Occipital lobe (tissue), 1 donor: ENCODE data around the gene RBSN. TPM values are rescaled to one million over a fixed set of nuclear protein-coding genes. Genes with fewer than 3 reads are reported as not detected.

ENCODE experiments used
- total RNA-seq: library from RNA; depleted of rRNA; stranded (reverse); fragments of >200 nt; gene quantifications from one replicate; pipeline ENCODE4 v1.2.3, GENCODE V29; 2014

Gene RBSN
- total RNA-seq, 1 donor from 2014 or later = 70.8 TPM

Other genes with a start within 250 kb of the RBSN start
- 92.6 TPM for gene NR2C2, start 151.6 kb downstream of the RBSN start, total RNA-seq
- gene MRPS25, start 33.8 kb downstream of the RBSN start, total RNA-seq = 17.8 TPM
- 49.0 TPM for gene CAPN7, start 107.1 kb upstream of the RBSN start, total RNA-seq
- 61.6 TPM for gene SH3BP5, start 233.4 kb upstream of the RBSN start, total RNA-seq